SK-N-SH treated with all-trans-retinoic acid at 6 μM for 48 hours (cell line): ENCODE data around the gene ZNF350.
A peak's percentile ranks its signal among the peaks of the same experiment; 100 is the strongest.

Source experiments
- ATAC-seq: fragments of 200-7000 bp; cut with Tn5 transposase; 3 replicates; pipeline ENCODE4 v1.9.1; 2020; ENCODE audit warnings: mild to moderate bottlenecking, moderate library complexity
- ARNTL ChIP-seq: fragments of 450-650 bp; formaldehyde crosslinking; IDR thresholded peaks from 2 replicates; pipeline ENCODE4 v1.5.0; 2020; ENCODE audit warnings: low read depth, mild to moderate bottlenecking, moderate library complexity, borderline replicate concordance
- BACH2 ChIP-seq: fragments of 250-450 bp; sonication (Bioruptor Pico); IDR thresholded peaks from 2 replicates; pipeline ENCODE4 v1.9.0; 2021; ENCODE audit warnings: mild to moderate bottlenecking, borderline replicate concordance
- CREB5 ChIP-seq: fragments of 250-450 bp; sonication (Bioruptor Pico); IDR thresholded peaks from 2 replicates; pipeline ENCODE4 v1.5.1; 2020; ENCODE audit warnings: low read depth, mild to moderate bottlenecking, moderate library complexity
- CSDC2 ChIP-seq: fragments of 250-450 bp; sonication (Bioruptor Pico); IDR thresholded peaks from 2 replicates; pipeline ENCODE4 v1.5.0; 2020; ENCODE audit warnings: mild to moderate bottlenecking, moderate library complexity
- CSRNP3 ChIP-seq: fragments of 250-450 bp; sonication (Bioruptor Pico); IDR thresholded peaks from 2 replicates; pipeline ENCODE4 v1.5.1; 2021; ENCODE audit warnings: mild to moderate bottlenecking, moderate library complexity
- ESRRG ChIP-seq: fragments of 250-450 bp; sonication (Bioruptor Pico); IDR thresholded peaks from 2 replicates; pipeline ENCODE4 v1.6.1; 2021; ENCODE audit warnings: mild to moderate bottlenecking
- GLIS3 ChIP-seq: fragments of 250-450 bp; sonication (Bioruptor Pico); IDR thresholded peaks from 2 replicates; pipeline ENCODE4 v1.5.0; 2020; ENCODE audit warnings: mild to moderate bottlenecking, moderate library complexity
- ISL1 ChIP-seq: fragments of 250-450 bp; sonication (Bioruptor Pico); IDR thresholded peaks from 2 replicates; pipeline ENCODE4 v2.1.2; 2022; ENCODE audit warnings: mild to moderate bottlenecking, moderate library complexity
- OSR1 ChIP-seq: fragments of 250-450 bp; sonication (Bioruptor Pico); IDR thresholded peaks from 2 replicates; pipeline ENCODE4 v1.8.0; 2022; ENCODE audit warnings: moderate library complexity, mild to moderate bottlenecking, inconsistent platforms
- PATZ1 ChIP-seq: fragments of 250-450 bp; sonication (Bioruptor Pico); IDR thresholded peaks from 2 replicates; pipeline ENCODE4 v1.8.0; 2020; ENCODE audit warnings: mild to moderate bottlenecking, moderate library complexity, borderline replicate concordance
- POU6F1 ChIP-seq: fragments of 250-450 bp; sonication (Bioruptor Pico); IDR thresholded peaks from 2 replicates; pipeline ENCODE4 v1.8.0; 2021; ENCODE audit warnings: low read depth, mild to moderate bottlenecking, moderate library complexity, borderline replicate concordance
- PPARA ChIP-seq: fragments of 250-450 bp; sonication (Bioruptor Pico); IDR thresholded peaks from 2 replicates; pipeline ENCODE4 v1.5.0; 2020; ENCODE audit warnings: mild to moderate bottlenecking, borderline replicate concordance
- SNAI2 ChIP-seq: fragments of 250-450 bp; sonication (Bioruptor Pico); IDR thresholded peaks from 2 replicates; pipeline ENCODE4 v1.5.0; 2020; ENCODE audit warnings: mild to moderate bottlenecking, moderate library complexity
- TCF4 ChIP-seq: fragments of 250-450 bp; sonication (Bioruptor Pico); IDR thresholded peaks from 2 replicates; pipeline ENCODE4 v1.8.0; 2021; ENCODE audit warnings: mild to moderate bottlenecking, moderate library complexity, borderline replicate concordance
- TOX ChIP-seq: fragments of 250-450 bp; sonication (Bioruptor Pico); IDR thresholded peaks from 2 replicates; pipeline ENCODE4 v1.8.0; 2021; ENCODE audit warnings: mild to moderate bottlenecking, moderate library complexity, borderline replicate concordance
- TSHZ2 ChIP-seq: fragments of 250-450 bp; sonication (Bioruptor Pico); IDR thresholded peaks from 2 replicates; pipeline ENCODE4 v1.5.0; 2020; ENCODE audit warnings: mild to moderate bottlenecking, moderate library complexity
- ZFP3 ChIP-seq: fragments of 250-450 bp; sonication (Bioruptor Pico); IDR thresholded peaks from 2 replicates; pipeline ENCODE4 v1.5.0; 2020; ENCODE audit warnings: mild to moderate bottlenecking, moderate library complexity
- ZFP30 ChIP-seq: fragments of 450-650 bp; formaldehyde crosslinking; IDR thresholded peaks from 2 replicates; pipeline ENCODE4 v1.5.0; 2022; ENCODE audit warnings: mild to moderate bottlenecking, moderate library complexity
- ZNF565 ChIP-seq: fragments of 450-650 bp; formaldehyde crosslinking; conservative IDR thresholded peaks from 2 replicates; pipeline ENCODE4 v1.5.0; 2020; ENCODE audit warnings: low read depth, mild to moderate bottlenecking, moderate library complexity
- ZNF70 ChIP-seq: fragments of 450-650 bp; formaldehyde crosslinking; IDR thresholded peaks from 2 replicates; pipeline ENCODE4 v1.5.0; 2020; ENCODE audit warnings: mild to moderate bottlenecking, moderate library complexity
- ZNF8 ChIP-seq: fragments of 450-650 bp; formaldehyde crosslinking; IDR thresholded peaks from 2 replicates; pipeline ENCODE4 v1.5.0; 2020; ENCODE audit warnings: mild to moderate bottlenecking, moderate library complexity

The ZNF350 gene

GRCh38 chr19:51926784-51927741, 59.6 kb downstream of the ZNF350 start, which contains the start of gene ZNF613:
Gene ZNF613 (plus strand): TSS chr19:51927472. CDS start chr19:51936221, 8,749 bp downstream.
- peak; percentile 95 for ATAC-seq

GRCh38 chr19:51926426-51926783, 60.2 kb downstream of the ZNF350 start:
- no peak for ATAC-seq
- TF ChIP-seq BACH2 (no peak), ISL1 (CRISPR knock-in tag) (no peak), OSR1 (CRISPR knock-in tag) (no peak), PPARA (no peak), PATZ1 (CRISPR knock-in tag) (no peak), CREB5 (CRISPR knock-in tag) (no peak), ZNF565 (no peak), GLIS3 (CRISPR knock-in tag) (no peak)
- TF ChIP-seq, all 23 proteins: peak for 0

More at GRCh38 chr19:51926784-51927741, 59.6 kb downstream of the ZNF350 start, which contains the start of gene ZNF613:
- TF ChIP-seq POU6F1 (CRISPR knock-in tag) (no peak), CSDC2 (CRISPR knock-in tag) (no peak), BACH2 (no peak), ZFP3 (no peak), ZNF8 (CRISPR knock-in tag) (peak; percentile 47; the same call in 1 of the 2 replicates), TSHZ2 (CRISPR knock-in tag) (no peak), GLIS3 (CRISPR knock-in tag) (no peak), CREB5 (CRISPR knock-in tag) (no peak), TOX (CRISPR knock-in tag) (no peak), SNAI2 (CRISPR knock-in tag) (0 out of 2 replicates have a peak, but pooled peaks have one; percentile 16)

- ATAC-seq, result no peak
- no peak for TF ChIP-seq ZFP30 (CRISPR knock-in tag)
- TF ChIP-seq TOX (CRISPR knock-in tag), result no peak
- TF ChIP-seq POU6F1 (CRISPR knock-in tag), result no peak
- no peak for TF ChIP-seq CSRNP3
- no peak for TF ChIP-seq SNAI2 (CRISPR knock-in tag)
- TF ChIP-seq OSR1 (CRISPR knock-in tag), result no peak
- TF ChIP-seq ZNF70 (CRISPR knock-in tag), result no peak
- no peak for TF ChIP-seq ARNTL (CRISPR knock-in tag)
- no peak for TF ChIP-seq BACH2
- no peak for TF ChIP-seq ZFP3
- no peak for TF ChIP-seq TCF4 (CRISPR knock-in tag)
- TF ChIP-seq ZNF565, result no peak
- TF ChIP-seq CREB5 (CRISPR knock-in tag), result no peak
- no peak for TF ChIP-seq ZNF8 (CRISPR knock-in tag)
- no peak for TF ChIP-seq ESRRG (CRISPR knock-in tag)
Observed at GRCh38 chr19:51921949-51922348, 64.7 kb downstream of the ZNF350 start.
